K562 (cell line): ENCODE data around the gene PMF1. TPM values are rescaled to one million over a fixed set of nuclear protein-coding genes. Genes with fewer than 3 reads are reported as not detected.
A peak's percentile ranks its signal among the peaks of the same experiment; 100 is the strongest.

Experiments
- ATF2 ChIP-seq: sonication (generic); formaldehyde crosslinking; IDR thresholded peaks from 2 replicates; pipeline ENCODE4 v1.8.1; 2022; ENCODE audit warnings: missing genetic modification reagents
- CREB3L1 ChIP-seq: fragments of 450-650 bp; IDR thresholded peaks from 2 replicates; pipeline ENCODE4 v1.6.1; 2014; ENCODE audit warnings: low read depth, mild to moderate bottlenecking, moderate library complexity, borderline replicate concordance
- CREM ChIP-seq: IDR thresholded peaks from 2 replicates; pipeline ENCODE4 v1.6.1; 2014; ENCODE audit warnings: antibody characterized with exemption, low read depth
- ELK1 ChIP-seq: sonication (generic); formaldehyde crosslinking; IDR thresholded peaks from 2 replicates; pipeline ENCODE4 v1.8.1; 2022; ENCODE audit warnings: missing genetic modification reagents
- FOXM1 ChIP-seq, 2 experiments: fragments of 450-650 bp in 1 of 2; sonication (generic) in 1 of 2; formaldehyde crosslinking in 1 of 2; IDR thresholded peaks; 2 replicates each; pipeline versions ENCODE4 v1.6.1 to v1.9.0; 2017 to 2022; ENCODE audit warnings: low read depth in 2 of 2, mild to moderate bottlenecking in 2 of 2, missing genetic modification reagents in 1 of 2, moderate library complexity in 1 of 2
- HDAC1 ChIP-seq, 2 experiments: fragments of 450-650 bp; IDR thresholded peaks; 2 replicates each; pipeline ENCODE4 v1.6.1; 2016 to 2017; ENCODE audit warnings: inconsistent platforms in 1 of 2, mild to moderate bottlenecking in 1 of 2, moderate library complexity in 1 of 2
- HMBOX1 ChIP-seq: sonication (generic); IDR thresholded peaks from 2 replicates; pipeline ENCODE4 v1.6.1; 2016
- IRF1 ChIP-seq: sonication (generic); formaldehyde crosslinking; IDR thresholded peaks from 2 replicates; pipeline ENCODE4 v1.8.0; 2022; ENCODE audit warnings: missing genetic modification reagents, mild to moderate bottlenecking, borderline replicate concordance
- MYBL2 ChIP-seq, 2 experiments: fragments of 450-650 bp in 1 of 2; sonication (generic) in 1 of 2; formaldehyde crosslinking in 1 of 2; IDR thresholded peaks; 2 replicates each; pipeline versions ENCODE4 v1.6.1 to v1.8.1; 2017 to 2022; ENCODE audit warnings: borderline replicate concordance in 1 of 2, inconsistent platforms in 1 of 2, low read depth in 1 of 2, mild to moderate bottlenecking in 1 of 2, missing genetic modification reagents in 1 of 2, moderate library complexity in 1 of 2
- PRDM10 ChIP-seq: fragments of 450-650 bp; IDR thresholded peaks from 2 replicates; pipeline ENCODE4 v1.6.1; 2018; ENCODE audit not compliant: partially characterized antibody
- RCOR1 ChIP-seq, 2 experiments: IDR thresholded peaks; 2 replicates each; pipeline ENCODE4 v1.6.1; 2012; ENCODE audit warnings: low read depth in 2 of 2, low read length in 2 of 2, borderline replicate concordance in 1 of 2, improper control_type of control experiment in 1 of 2
- YY1 ChIP-seq, 3 experiments: IDR thresholded peaks; 2 replicates each; pipeline ENCODE4 v1.6.1; 2011; ENCODE audit warnings: low read length in 2 of 3, mild to moderate bottlenecking in 2 of 3, moderate library complexity in 2 of 3, borderline replicate concordance in 1 of 3, control low read depth in 1 of 3, low read depth in 1 of 3; ENCODE audit not compliant: insufficient read depth in 3 of 3, insufficient replicate concordance in 2 of 3, control insufficient read depth in 1 of 3, insufficient read length in 1 of 3; ENCODE audit errors: extremely low read depth in 1 of 3
- ZBED1 ChIP-seq: IDR thresholded peaks from 2 replicates; pipeline ENCODE4 v1.6.1; 2014
- ZFPM2 ChIP-seq: fragments of 250-450 bp; sonication (Bioruptor Pico); IDR thresholded peaks from 2 replicates; pipeline ENCODE4 v1.5.1; 2022; ENCODE audit warnings: mild to moderate bottlenecking
- polyA plus RNA-seq, 8 experiments: library from polyadenylated mRNA; depleted of rRNA in 4 of 8; stranded (reverse) in 5 of 8; unstranded in 3 of 8; fragments of >200 nt; fragmentation: Nextera tagmentation in 2 of 8; fragmentation: Illumina TruSeq in 1 of 8; extraction: Ambion mirVana in 2 of 8; extraction: Trizol in 1 of 8; gene quantifications; 2 replicates each; pipeline versions ENCODE4 v1.2.1 to v1.2.3, GENCODE V29; 2011 to 2014; ENCODE audit warnings: inconsistent platforms in 1 of 8, missing spikeins in 1 of 8
- total RNA-seq, 7 experiments: library from RNA; depleted of rRNA in 6 of 7; stranded (reverse); fragments of >200 nt in 6 of 7; fragmentation: Illumina TruSeq in 2 of 7; extraction: Trizol in 2 of 7; gene quantifications; 2 replicates each; pipeline versions ENCODE4 v1.2.1 to v1.2.3, GENCODE V29; 2011 to 2021; ENCODE audit warnings: low replicate concordance in 1 of 7

PMF1 gene
- total and polyA plus RNA-seq, 9 of the 15 experiments (the other 6 are each of a cell fraction or from before 2014, with no cell fraction given) = 9.4 to 92.9 (median 71.0) TPM

GRCh38 chr1:156193488-156194299, 19.1 kb upstream of the PMF1 start, which contains the start of gene SLC25A44 (continued):
- TF ChIP-seq ATF2 (no peak), YY1 (IDR thresholded peaks at IDR 0.05; ENCODE audit: borderline replicate concordance in 1 of 3, control insufficient read depth in 1 of 3, extremely low read depth in 1 of 3, insufficient read depth in 3 of 3, insufficient read length in 1 of 3, insufficient replicate concordance in 2 of 3, low read depth in 1 of 3, low read length in 2 of 3) (peak; percentile 98 to 99 (median 99)), FOXM1 (IDR thresholded peaks at IDR 0.05; ENCODE audit: low read depth) (peak; percentile 88), FOXM1 (CRISPR knock-in tag; IDR thresholded peaks at IDR 0.05; ENCODE audit: low read depth) (no peak; the same call in 1 of the 2 replicates), CREB3L1 (peak; percentile 37; the same call in 1 of the 2 replicates), ZBED1 (peak; percentile 5; the same call in 1 of the 2 replicates), MYBL2 (IDR thresholded peaks at IDR 0.05; ENCODE audit: low read depth) (0 out of 2 replicates have a peak, but pooled peaks have one; percentile 68), MYBL2 (CRISPR knock-in tag; IDR thresholded peaks at IDR 0.05; ENCODE audit: borderline replicate concordance) (no peak), IRF1 (no peak), PRDM10 (peak; percentile 22), HMBOX1 (no peak), ELK1 (no peak), HDAC1 (IDR thresholded peaks at IDR 0.05) (peak in 1 of 2 experiments; percentile 92; a peak in 2 of 4 replicates), RCOR1 (IDR thresholded peaks at IDR 0.05; ENCODE audit: borderline replicate concordance in 1 of 2, low read depth in 2 of 2, low read length in 2 of 2) (peak in 1 of 2 experiments; percentile 72; a peak in 2 of 4 replicates), CREM (peak; percentile 91), ZFPM2 (CRISPR knock-in tag) (no peak)
